Gastrocnemius medialis (tissue), 4 donors: ENCODE measurements around the gene ELANE.

Experiments used
- POLR2A ChIP-seq, 2 donors: fragments of 450-650 bp; IDR thresholded peaks; one replicate each; pipeline ENCODE4 v1.6.1; 2017; ENCODE audit warnings: antibody characterized with exemption in 2 of 2, mild to moderate bottlenecking in 2 of 2, moderate library complexity in 2 of 2
- TF ChIP-seq, protein P1 (sequence below), 5 experiments: fragments of 450-650 bp in 3 of 5; fragments of 200-600 bp in 2 of 5; sonication (generic) in 2 of 5; IDR thresholded peaks in 4 of 5; conservative IDR thresholded peaks in 1 of 5; 1 replicate in 4 of 5; 2 replicates in 1 of 5; pipeline ENCODE4 v1.5.1; 2016 to 2019; ENCODE audit warnings: antibody characterized with exemption in 5 of 5, mild to moderate bottlenecking in 3 of 5, moderate library complexity in 3 of 5

DNA sequence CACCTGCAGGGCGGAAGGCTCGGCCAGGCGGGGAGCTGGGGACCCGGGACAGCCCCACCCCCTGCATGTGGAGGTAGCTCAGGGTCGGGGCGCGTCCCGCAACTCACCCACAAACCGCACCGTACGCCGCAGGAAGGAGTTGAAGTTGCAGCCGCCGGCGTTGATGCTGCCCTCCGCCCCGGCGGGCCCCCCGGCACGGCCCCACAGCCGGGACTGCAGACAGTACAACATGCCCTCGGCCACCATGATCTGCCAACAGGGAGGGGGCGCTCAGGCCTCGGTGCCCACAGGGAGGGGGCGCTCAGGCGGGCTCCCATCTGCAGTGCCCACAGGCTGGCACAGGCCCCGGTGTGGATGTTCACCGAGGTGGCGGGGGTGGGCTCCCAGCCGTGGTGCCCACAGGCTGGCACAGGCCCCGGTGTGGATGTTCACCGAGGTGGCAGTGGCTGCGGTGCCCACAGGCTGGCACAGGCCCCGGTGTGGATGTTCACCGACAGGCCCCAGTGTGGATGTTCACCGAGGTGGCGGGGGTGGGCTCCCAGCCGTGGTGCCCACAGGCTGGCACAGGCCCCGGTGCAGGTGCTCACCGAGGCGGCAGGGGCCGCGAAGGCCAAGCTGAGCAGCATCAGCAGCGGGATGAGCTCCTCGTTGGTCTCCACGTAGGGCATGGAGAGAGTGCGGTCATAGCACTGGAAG, 36.9 kb upstream of the ELANE start:
- TF ChIP-seq, protein P1, sequence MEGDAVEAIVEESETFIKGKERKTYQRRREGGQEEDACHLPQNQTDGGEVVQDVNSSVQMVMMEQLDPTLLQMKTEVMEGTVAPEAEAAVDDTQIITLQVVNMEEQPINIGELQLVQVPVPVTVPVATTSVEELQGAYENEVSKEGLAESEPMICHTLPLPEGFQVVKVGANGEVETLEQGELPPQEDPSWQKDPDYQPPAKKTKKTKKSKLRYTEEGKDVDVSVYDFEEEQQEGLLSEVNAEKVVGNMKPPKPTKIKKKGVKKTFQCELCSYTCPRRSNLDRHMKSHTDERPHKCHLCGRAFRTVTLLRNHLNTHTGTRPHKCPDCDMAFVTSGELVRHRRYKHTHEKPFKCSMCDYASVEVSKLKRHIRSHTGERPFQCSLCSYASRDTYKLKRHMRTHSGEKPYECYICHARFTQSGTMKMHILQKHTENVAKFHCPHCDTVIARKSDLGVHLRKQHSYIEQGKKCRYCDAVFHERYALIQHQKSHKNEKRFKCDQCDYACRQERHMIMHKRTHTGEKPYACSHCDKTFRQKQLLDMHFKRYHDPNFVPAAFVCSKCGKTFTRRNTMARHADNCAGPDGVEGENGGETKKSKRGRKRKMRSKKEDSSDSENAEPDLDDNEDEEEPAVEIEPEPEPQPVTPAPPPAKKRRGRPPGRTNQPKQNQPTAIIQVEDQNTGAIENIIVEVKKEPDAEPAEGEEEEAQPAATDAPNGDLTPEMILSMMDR (IDR thresholded peaks at IDR 0.05 in 4 of 5, conservative IDR thresholded peaks at IDR 0.05 in 1 of 5) = no peak
- no peak for TF ChIP-seq POLR2A (IDR thresholded peaks at IDR 0.05)
